NCI-H345 treated with DMSO at 0.1 percent for 48 hours (cell line): ENCODE results near the gene PRKAR1B.

Source experiments
- DNase-seq: peaks from one replicate; lab custom pipeline; 2025; ENCODE audit not compliant: unreplicated experiment; lab: John Stamatoyannopoulos, UW

The PRKAR1B gene

DNA sequence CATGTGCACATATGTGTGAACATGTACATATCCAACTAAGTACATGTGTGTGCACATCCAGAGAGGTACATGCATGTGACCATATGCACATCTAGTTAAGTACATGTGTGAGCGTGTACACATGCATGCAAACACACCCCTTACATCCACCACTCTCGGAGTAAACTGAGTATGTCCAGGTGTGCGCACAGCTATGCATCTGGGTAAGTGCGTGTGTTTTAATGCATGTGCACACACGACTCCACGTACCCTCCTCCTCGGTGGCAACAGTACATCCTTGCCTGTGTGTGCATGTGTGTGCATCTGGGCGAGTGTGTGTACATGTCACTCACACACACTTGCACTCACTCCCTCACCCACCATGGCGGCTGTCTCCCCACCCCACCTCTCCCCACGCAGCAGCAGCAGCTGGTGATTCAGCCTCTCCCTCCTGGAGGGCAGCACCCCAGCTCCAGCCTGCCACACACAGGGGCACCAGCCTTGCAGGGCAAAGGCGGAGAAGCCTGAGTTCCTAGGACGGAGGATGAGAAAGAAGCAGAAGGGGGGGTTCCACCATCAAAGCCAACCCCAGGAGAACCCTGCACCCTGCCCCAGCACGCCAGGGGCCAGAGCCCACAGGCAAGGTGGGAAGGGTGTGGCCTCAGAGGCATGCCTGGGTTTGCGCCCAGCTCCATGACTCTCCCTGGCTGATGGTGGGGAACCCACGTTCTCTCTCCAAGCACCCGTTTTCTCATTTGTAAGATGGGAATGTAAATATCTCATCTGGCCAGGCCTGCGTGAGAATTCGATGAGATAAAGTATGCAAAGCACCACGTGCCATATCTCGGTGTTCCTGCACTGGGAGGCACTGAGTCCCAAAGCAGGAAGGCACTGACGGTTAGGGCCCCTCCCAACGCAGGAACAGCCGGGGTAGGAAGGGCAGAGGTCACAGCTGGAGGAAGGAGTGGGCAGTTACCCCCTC lies 28.3 kb downstream of the PRKAR1B start:
- DNase-seq: no peak

GRCh38 chr7:696812-697551 lies 30.1 kb downstream of the PRKAR1B start:
- no peak for DNase-seq

DNA sequence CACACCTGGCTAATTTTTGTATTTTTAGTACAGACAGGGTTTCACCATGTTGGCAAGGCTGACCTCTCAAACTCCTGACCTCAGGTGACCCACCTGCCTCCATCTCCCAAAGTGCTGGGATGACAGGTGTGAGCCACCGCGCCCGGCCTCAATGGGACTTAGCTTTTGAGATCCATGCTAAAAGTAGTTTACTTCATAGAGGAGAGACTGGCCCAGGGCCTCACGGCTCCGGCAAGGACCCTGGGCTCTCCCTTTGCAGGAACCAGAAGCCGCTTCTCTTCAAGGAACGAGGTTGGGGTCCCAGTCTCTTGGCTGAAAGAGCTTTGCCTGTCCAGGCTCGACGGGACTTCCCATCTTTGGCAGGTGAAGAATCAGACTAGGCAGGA lies 30.7 kb downstream of the PRKAR1B start:
- no peak for DNase-seq

DNA sequence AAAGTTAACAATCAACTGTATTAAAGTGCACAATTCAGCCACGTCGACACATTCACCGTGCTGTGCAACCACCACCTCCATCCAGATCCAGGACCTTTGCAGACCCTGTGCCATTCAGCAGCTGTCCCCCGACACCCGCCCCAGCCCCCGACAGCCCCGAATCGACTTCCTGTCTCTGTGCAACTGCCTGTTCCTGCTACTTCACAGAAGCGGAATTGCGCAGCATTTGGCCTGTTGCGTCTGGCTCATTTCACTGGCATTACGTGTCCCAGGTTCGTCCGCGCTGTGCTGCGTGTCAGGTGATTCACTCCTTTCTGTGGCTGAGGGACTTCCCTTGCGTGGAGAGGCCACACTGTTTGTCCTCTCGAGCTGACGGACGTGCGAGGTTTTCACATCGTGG lies 33.8 kb downstream of the PRKAR1B start:
- DNase-seq: no peak

- no peak for DNase-seq
Measured at GRCh38 chr7:691361-692045, 35.6 kb downstream of the PRKAR1B start.

GRCh38 chr7:690478-691360 lies 36.4 kb downstream of the PRKAR1B start:
- DNase-seq: no peak

DNA sequence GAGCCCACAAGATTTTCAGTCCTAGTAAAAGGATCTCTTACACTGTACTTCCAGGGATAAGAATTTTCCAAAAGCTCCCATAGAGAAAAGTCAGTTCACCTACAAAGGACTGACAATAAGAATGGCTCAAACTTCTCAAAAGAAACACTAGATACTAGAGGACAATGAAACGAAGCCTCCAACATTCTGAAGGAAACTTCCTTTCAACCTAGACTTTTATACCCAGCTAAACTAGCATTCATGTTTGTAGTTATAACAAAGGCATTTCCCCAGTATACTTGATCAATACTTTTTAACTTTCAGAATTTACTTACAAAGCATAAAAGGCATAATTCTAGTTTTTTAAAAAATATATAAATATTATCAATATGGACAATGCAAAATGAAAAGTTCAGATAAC lies 41.5 kb downstream of the PRKAR1B start:
- no peak for DNase-seq

DNA sequence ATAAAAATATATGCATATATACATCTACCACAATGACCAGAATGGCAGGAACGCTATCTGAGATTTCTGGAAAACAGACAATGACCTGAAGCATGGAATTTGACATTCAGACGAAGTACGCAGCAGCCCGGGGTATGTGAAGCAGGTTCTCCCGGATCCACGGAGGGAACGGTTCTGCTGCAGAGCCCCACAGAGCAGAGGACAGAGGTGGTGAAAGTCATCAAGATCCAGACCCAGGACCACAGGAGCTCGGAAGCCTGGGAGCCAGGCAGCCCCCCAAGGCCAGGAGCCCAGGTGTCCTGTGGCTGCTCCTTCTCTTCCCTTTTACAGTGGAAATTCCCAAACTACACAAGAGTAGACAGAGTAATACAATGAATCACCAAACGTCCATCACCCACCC lies 42.7 kb downstream of the PRKAR1B start:
- no peak for DNase-seq

GRCh38 chr7:683526-684205 lies 43.4 kb downstream of the PRKAR1B start:
- no peak for DNase-seq

GRCh38 chr7:682810-683209 lies 44.3 kb downstream of the PRKAR1B start:
- DNase-seq: no peak

GRCh38 chr7:681551-682307 lies 45.4 kb downstream of the PRKAR1B start:
- no peak for DNase-seq

- no peak for DNase-seq
Measured at GRCh38 chr7:680411-681127, 46.5 kb downstream of the PRKAR1B start.

DNA sequence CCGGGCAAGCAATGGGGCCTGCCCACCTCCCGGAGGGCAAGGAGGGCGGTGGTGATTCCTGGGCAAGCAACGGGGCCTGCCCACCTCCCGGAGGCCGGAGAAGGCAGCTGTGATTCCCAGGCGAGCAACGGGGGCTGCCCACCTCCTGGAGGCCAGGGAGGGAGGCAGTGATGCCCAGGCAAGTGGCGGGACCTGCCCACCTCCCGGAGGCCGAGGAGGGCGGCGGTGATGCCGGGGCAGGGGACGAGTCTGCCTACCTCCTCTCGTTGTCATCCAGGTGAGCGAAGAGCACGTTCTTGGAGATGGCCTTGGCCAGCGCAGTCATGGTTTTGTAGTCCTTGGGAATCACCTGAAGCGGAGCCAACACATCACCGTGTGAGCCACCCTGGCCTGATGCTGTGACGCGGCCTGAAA lies 50.1 kb downstream of the PRKAR1B start:
- no peak for DNase-seq

DNA sequence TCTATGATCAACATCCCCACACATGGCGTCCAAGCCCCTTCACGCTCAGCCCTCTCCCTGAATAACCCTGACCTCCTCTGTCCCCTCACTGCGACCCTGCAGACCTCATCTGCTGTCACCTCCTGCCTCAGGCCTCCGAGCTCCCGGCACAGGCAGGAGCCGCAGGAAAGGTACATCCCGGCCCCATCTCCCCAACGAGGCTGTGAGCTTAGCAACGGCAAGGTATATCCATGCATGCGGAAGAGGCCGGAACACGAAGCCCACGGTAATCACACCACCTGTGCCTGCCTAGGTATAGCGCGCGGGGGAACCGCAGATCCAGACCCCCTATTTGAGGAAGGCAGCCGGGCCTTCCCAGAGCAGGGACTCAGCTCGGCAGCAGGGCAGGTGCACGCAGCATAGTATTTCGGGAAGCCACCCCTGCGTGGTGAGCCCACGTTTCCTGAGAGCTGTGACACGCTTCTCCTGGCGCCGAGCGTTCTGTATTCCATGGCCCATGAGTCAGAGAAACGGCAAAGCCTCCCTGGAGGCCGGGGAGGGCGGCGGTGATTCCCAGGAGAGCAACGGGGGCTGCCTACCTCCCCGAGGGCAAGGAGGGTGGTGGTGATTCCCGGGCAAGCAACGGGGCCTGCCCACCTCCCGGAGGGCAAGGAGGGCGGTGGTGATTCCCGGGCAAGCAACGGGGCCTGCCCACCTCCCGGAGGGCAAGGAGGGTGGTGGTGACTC lies 50.7 kb downstream of the PRKAR1B start:
- no peak for DNase-seq

GRCh38 chr7:674454-675410 lies 52.3 kb downstream of the PRKAR1B start:
- DNase-seq: no peak

DNA sequence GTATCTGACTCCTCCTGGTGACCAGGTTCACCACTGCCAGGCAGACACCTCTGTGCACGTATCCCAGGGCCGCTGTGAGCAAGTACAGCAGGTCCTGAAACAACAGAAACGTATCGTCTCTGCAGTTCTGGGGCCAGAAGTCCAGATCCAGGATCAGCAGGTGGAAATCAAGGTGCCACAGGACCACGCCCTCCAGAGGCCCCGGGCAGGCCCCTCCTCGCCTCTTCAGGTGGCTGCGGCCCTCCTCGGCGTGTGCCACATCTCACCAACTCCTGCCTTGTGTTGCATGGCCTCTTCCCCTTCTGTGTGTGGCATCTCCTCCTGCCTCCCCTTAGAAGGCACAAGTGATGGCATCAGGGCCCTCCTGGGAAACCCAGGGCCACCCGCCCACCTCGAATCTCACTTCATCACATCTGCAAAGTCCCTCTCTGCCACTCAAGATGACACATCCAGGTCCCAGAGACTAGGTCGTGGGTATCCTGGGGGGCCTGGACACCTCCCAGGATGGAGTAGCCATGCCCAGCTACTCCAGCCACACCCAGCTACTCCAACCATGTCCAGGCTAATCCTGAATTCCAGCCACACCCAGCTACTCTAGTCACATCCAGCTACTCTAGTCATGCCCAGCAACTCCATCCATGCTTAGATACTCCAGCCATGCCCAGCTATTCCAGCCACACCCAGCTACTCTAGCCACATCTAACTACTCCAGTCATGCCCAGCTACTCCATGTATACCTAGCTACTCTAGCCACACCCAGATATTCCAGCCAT lies 53.2 kb downstream of the PRKAR1B start:
- no peak for DNase-seq
